GM12878 (cell line): ENCODE data around the gene SYMPK. TPM values are rescaled to one million over a fixed set of nuclear protein-coding genes. Genes with fewer than 3 reads are reported as not detected.

Source experiments
- ATAC-seq: fragments of 200-7000 bp; cut with Tn5 transposase; 3 replicates; pipeline ENCODE4 v1.9.1; 2020; ENCODE audit warnings: mild to moderate bottlenecking, moderate library complexity
- BruUV-seq: library from RNA; stranded (reverse); fragments of 400-500 nt; replicated peaks from 2 replicates; lab custom pipeline; 2021; lab: Mats Ljungman, UMichigan
- CTCF ChIA-PET: fragments of 300-600 bp; sonication (Branson Sonifier 250); formaldehyde crosslinking; extraction: SDS; loops from one replicate; lab custom pipeline; 2021; ENCODE audit warnings: inconsistent platforms; lab: Yijun Ruan, JAX
- POLR2A ChIA-PET: fragments of 350-600 bp; formaldehyde crosslinking; extraction: SDS; loops from one replicate; lab custom pipeline; 2021; ENCODE audit warnings: inconsistent platforms; lab: Charles Lee
- RAD21 ChIA-PET: fragments of 300-600 bp; sonication (Branson Sonifier 250); formaldehyde crosslinking; loops from one replicate; lab custom pipeline; 2023; ENCODE audit warnings: antibody characterized with exemption; ENCODE audit not compliant: unreplicated experiment; lab: Charles Lee
- SMC1A ChIA-PET: fragments of 300-600 bp; sonication (Branson Sonifier 250); formaldehyde crosslinking; loops from one replicate; lab custom pipeline; 2023; ENCODE audit not compliant: unreplicated experiment, uncharacterized antibody; lab: Charles Lee
- DNase-seq: peaks from one replicate; pipeline ENCODE4 v3.0.0-alpha.2; 2011; ENCODE audit warnings: low read depth, low spot score
- FAIRE-seq: peaks from 3 replicates; lab custom pipeline; 2011; peaks lifted over from hg19 to GRCh38; lab: Jason Lieb, UNC
- H2AFZ ChIP-seq: 2 replicates; pipeline ENCODE4 v1.6.0; 2011; ENCODE audit warnings: low read depth, low read length, control low read depth; ENCODE audit not compliant: control insufficient read depth
- H3K27ac ChIP-seq: 2 replicates; pipeline ENCODE4 v1.5.1; 2011; ENCODE audit warnings: control low read depth; ENCODE audit not compliant: control insufficient read depth, insufficient read depth
- H3K27me3 ChIP-seq, 2 experiments: replicated peaks in 1 of 2; 2 replicates each; pipeline versions ENCODE4 v1.6.0 to v1.6.1; 2011; ENCODE audit warnings: low read length in 1 of 2; ENCODE audit not compliant: control insufficient read depth in 2 of 2, insufficient read depth in 2 of 2
- H3K36me3 ChIP-seq, 2 experiments: 2 replicates each; pipeline ENCODE4 v1.5.1; 2011; ENCODE audit warnings: low read length in 1 of 2; ENCODE audit not compliant: control insufficient read depth in 2 of 2, insufficient read depth in 2 of 2
- H3K4me1 ChIP-seq: 2 replicates; pipeline ENCODE4 v1.6.1; 2011; ENCODE audit warnings: mild to moderate bottlenecking, low read length, moderate library complexity, mixed read lengths; ENCODE audit not compliant: control insufficient read depth, insufficient read depth
- H3K4me2 ChIP-seq: 2 replicates; pipeline ENCODE4 v1.6.0; 2011; ENCODE audit warnings: control low read depth; ENCODE audit not compliant: control insufficient read depth, insufficient read depth
- H3K4me3 ChIP-seq: fragments of 200-600 bp; sonication (generic); 2 replicates; pipeline ENCODE4 v1.5.1; 2016
- H3K79me2 ChIP-seq: 2 replicates; pipeline ENCODE4 v1.6.0; 2011; ENCODE audit warnings: low read length; ENCODE audit not compliant: control insufficient read depth, insufficient read depth
- H3K9ac ChIP-seq: 2 replicates; pipeline ENCODE4 v1.8.0; 2011; ENCODE audit warnings: low read length, control low read depth, mixed read lengths; ENCODE audit not compliant: control insufficient read depth, insufficient read depth
- H3K9me3 ChIP-seq: replicated peaks from 3 replicates; pipeline ENCODE4 v1.5.1; 2011; ENCODE audit warnings: mild to moderate bottlenecking, low read length; ENCODE audit not compliant: control insufficient read depth, insufficient read depth
- H4K20me1 ChIP-seq: 2 replicates; pipeline ENCODE4 v1.6.0; 2011; ENCODE audit not compliant: control insufficient read depth, insufficient read depth
- BACH1 ChIP-seq: fragments of 450-650 bp; IDR thresholded peaks from 2 replicates; pipeline ENCODE4 v1.6.1; 2017; ENCODE audit warnings: mild to moderate bottlenecking, borderline replicate concordance
- BMI1 ChIP-seq: fragments of 450-650 bp; IDR thresholded peaks from 2 replicates; pipeline ENCODE4 v1.6.1; 2016; ENCODE audit warnings: mild to moderate bottlenecking, moderate library complexity, borderline replicate concordance
- CTCF ChIP-seq, 3 experiments: IDR thresholded peaks in 2 of 3; conservative IDR thresholded peaks in 1 of 3; 2 replicates each; pipeline ENCODE4 v1.5.1; 2011; ENCODE audit warnings: low read depth in 3 of 3, low read length in 3 of 3, mild to moderate bottlenecking in 3 of 3, control low read depth in 2 of 3, moderate library complexity in 2 of 3, inconsistent platforms in 1 of 3, mixed read lengths in 1 of 3; ENCODE audit not compliant: control insufficient read depth in 2 of 3, insufficient read depth in 1 of 3; ENCODE audit errors: extremely low read depth in 1 of 3
- ETV6 ChIP-seq, 2 experiments: fragments of 450-650 bp in 1 of 2; IDR thresholded peaks in 1 of 2; conservative IDR thresholded peaks in 1 of 2; 2 replicates each; pipeline ENCODE4 v1.6.1; 2014; ENCODE audit warnings: antibody characterized with exemption in 1 of 2, borderline replicate concordance in 1 of 2, low read depth in 1 of 2, mild to moderate bottlenecking in 1 of 2, moderate library complexity in 1 of 2
- LARP7 ChIP-seq: fragments of 450-650 bp; IDR thresholded peaks from 2 replicates; pipeline ENCODE4 v1.6.1; 2017; ENCODE audit warnings: mild to moderate bottlenecking
- MEF2B ChIP-seq: fragments of 450-650 bp; IDR thresholded peaks from 2 replicates; pipeline ENCODE4 v1.6.1; 2018; ENCODE audit warnings: mild to moderate bottlenecking, moderate library complexity; ENCODE audit not compliant: partially characterized antibody, poor library complexity, severe bottlenecking
- PAX5 ChIP-seq: IDR thresholded peaks from 2 replicates; pipeline ENCODE4 v1.6.1; 2011; ENCODE audit warnings: low read depth, low read length, borderline replicate concordance
- PML ChIP-seq: IDR thresholded peaks from 2 replicates; pipeline ENCODE4 v1.6.1; 2012; ENCODE audit warnings: low read length, inconsistent platforms
- POLR2AphosphoS2 ChIP-seq: IDR thresholded peaks from 2 replicates; pipeline ENCODE4 v1.6.1; 2011; ENCODE audit warnings: low read depth, mild to moderate bottlenecking, low read length, improper control_type of control experiment, moderate library complexity
- POLR2AphosphoS5 ChIP-seq: IDR thresholded peaks from 2 replicates; pipeline ENCODE4 v1.6.1; 2011; ENCODE audit warnings: mild to moderate bottlenecking, low read length, inconsistent platforms
- RCOR1 ChIP-seq: conservative IDR thresholded peaks from 2 replicates; pipeline ENCODE4 v1.6.1; 2012; ENCODE audit warnings: low read depth, low read length, improper control_type of control experiment
- SMC3 ChIP-seq: IDR thresholded peaks from 2 replicates; pipeline ENCODE4 v1.6.1; 2011; ENCODE audit warnings: low read length, improper control_type of control experiment, borderline replicate concordance
- TAF1 ChIP-seq: IDR thresholded peaks from 2 replicates; pipeline ENCODE4 v1.6.1; 2011; ENCODE audit warnings: mild to moderate bottlenecking, low read depth, low read length, borderline replicate concordance
- WRNIP1 ChIP-seq: IDR thresholded peaks from 2 replicates; pipeline ENCODE4 v1.6.1; 2011; ENCODE audit warnings: low read depth, low read length, improper control_type of control experiment, borderline replicate concordance
- WGBS: methylation state at CpG from one replicate; pipeline ENCODE4 v1.1.6; 2016; ENCODE audit warnings: low lambda C conversion rate; ENCODE audit not compliant: insufficient replicate concordance, insufficient coverage; ENCODE audit errors: missing lambda C conversion rate; 5-methylcytosine and 5-hydroxymethylcytosine counted together
- in situ Hi-C: fragments of 300-500 bp; cut with MboI; formaldehyde crosslinking; loops from 9 replicates; pipeline ENCODE4 v1.14.3; 2018; ENCODE audit warnings: mixed read lengths
- intact Hi-C: fragments of 100-400 bp; cut with micrococcal nuclease; formaldehyde crosslinking; loops from one replicate; pipeline ENCODE4 v1.14.2; 2022; ENCODE audit not compliant: unreplicated experiment
- polyA plus RNA-seq, 11 experiments: library from polyadenylated mRNA; depleted of rRNA in 4 of 11; unstranded in 6 of 11; stranded (reverse) in 5 of 11; fragments of >200 nt; fragmentation: Nextera tagmentation in 4 of 11; fragmentation: Illumina TruSeq in 1 of 11; extraction: Ambion mirVana in 4 of 11; extraction: Trizol in 1 of 11; gene quantifications; 1 replicate in 1 of 11; 2 replicates in 10 of 11; pipeline versions ENCODE4 v1.2.1 to v1.2.3, GENCODE V29; 2011 to 2016; ENCODE audit warnings: inconsistent platforms in 2 of 11, missing spikeins in 2 of 11, low read depth in 1 of 11
- total RNA-seq, 4 experiments: library from RNA; depleted of rRNA in 3 of 4; stranded (reverse); fragments of >200 nt in 3 of 4; fragmentation: Illumina TruSeq in 1 of 4; extraction: Trizol in 1 of 4; gene quantifications; 2 replicates each; pipeline versions ENCODE4 v1.2.1 to v1.2.3, GENCODE V29; 2013 to 2021
- TF ChIP-seq, protein P1 (sequence below): IDR thresholded peaks from 2 replicates; pipeline ENCODE4 v1.6.1; 2012; ENCODE audit warnings: low read length, inconsistent platforms

SYMPK gene
- total and polyA plus RNA-seq, 10 of the 15 experiments (the other 5 are each of a cell fraction or from before 2014, with no cell fraction given): 0.49 to 109 (median 42.5) TPM

- WGBS: 88% methylated on average over 26 of the region's 26 CpGs
- no peak overlapping the region for H3K4me2 ChIP-seq
Observed at GRCh38 chr19:45782820-45783785, 79.8 kb downstream of the SYMPK start.

More at GRCh38 chr19:45782820-45783785, 79.8 kb downstream of the SYMPK start:
- ChIA-PET CTCF (interaction anchor here (1.3 kb wide), 1 partner anchor 13 kb away, joined by 4 read pairs; no protein-coding TSS in a partner anchor), POLR2A (interaction anchor here (0.5 to 0.6 kb wide), 3 partner anchors 66 to 251 kb away, joined by 3 read pairs; no protein-coding TSS in a partner anchor), SMC1A (no interaction called here), RAD21 (interaction anchor here (1.8 kb wide), 1 partner anchor 90 kb away, joined by 3 read pairs; the partner anchor contains the start of gene QPCTL)
- no peak overlapping the region for H3K9ac ChIP-seq
- H3K4me1 ChIP-seq: peaks cover 11% of the 10 kb centered on the region
- peaks cover 0 to 2% of the 10 kb centered on the region in 2 experiments; a peak in 1 of 4 replicates for H3K36me3 ChIP-seq
- H4K20me1 ChIP-seq: no peaks in the 10 kb centered on the region
- no peak overlapping the region for H3K27ac ChIP-seq
- no peak for FAIRE-seq
- intact Hi-C loops: no loop called here
- TF ChIP-seq ETV6 (conservative IDR thresholded peaks at IDR 0.05 in 1 of 2, IDR thresholded peaks at IDR 0.05 in 1 of 2; ENCODE audit: borderline replicate concordance in 1 of 2, low read depth in 1 of 2) (no peak), WRNIP1 (no peak), BMI1 (no peak), TAF1 (no peak), SMC3 (no peak), LARP7 (no peak), MEF2B (no peak), POLR2AphosphoS2 (no peak), PML (no peak), POLR2AphosphoS5 (no peak), RCOR1 (no peak), PAX5 (no peak), BACH1 (no peak), CTCF (IDR thresholded peaks at IDR 0.05 in 2 of 3, conservative IDR thresholded peaks at IDR 0.05 in 1 of 3; ENCODE audit: control insufficient read depth in 2 of 3, extremely low read depth in 1 of 3, insufficient read depth in 1 of 3, low read depth in 3 of 3, low read length in 3 of 3) (no peak)
- TF ChIP-seq, protein P1, sequence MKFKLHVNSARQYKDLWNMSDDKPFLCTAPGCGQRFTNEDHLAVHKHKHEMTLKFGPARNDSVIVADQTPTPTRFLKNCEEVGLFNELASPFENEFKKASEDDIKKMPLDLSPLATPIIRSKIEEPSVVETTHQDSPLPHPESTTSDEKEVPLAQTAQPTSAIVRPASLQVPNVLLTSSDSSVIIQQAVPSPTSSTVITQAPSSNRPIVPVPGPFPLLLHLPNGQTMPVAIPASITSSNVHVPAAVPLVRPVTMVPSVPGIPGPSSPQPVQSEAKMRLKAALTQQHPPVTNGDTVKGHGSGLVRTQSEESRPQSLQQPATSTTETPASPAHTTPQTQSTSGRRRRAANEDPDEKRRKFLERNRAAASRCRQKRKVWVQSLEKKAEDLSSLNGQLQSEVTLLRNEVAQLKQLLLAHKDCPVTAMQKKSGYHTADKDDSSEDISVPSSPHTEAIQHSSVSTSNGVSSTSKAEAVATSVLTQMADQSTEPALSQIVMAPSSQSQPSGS: no peak
- TF ChIP-seq, all 136 proteins: peak for 0
- no peaks in the 10 kb centered on the region for H3K79me2 ChIP-seq
- ATAC-seq: no peak
- H2AFZ ChIP-seq: no peak overlapping the region
- no peak for DNase-seq
- H3K9me3 ChIP-seq: no peaks in the 10 kb centered on the region
- no peaks in the 10 kb centered on the region for H3K27me3 ChIP-seq
- BruUV-seq: no TSS peak
- no peak overlapping the region for H3K4me3 ChIP-seq
- in situ Hi-C loops: no loop called here
